Measurements from ENCODE around the gene RSRC2.
"Not testable (repeated sequence)": the region's sequence is repeated elsewhere in the genome, so short reads cannot be mapped to it uniquely, and the experiment has no call there.

DNA sequence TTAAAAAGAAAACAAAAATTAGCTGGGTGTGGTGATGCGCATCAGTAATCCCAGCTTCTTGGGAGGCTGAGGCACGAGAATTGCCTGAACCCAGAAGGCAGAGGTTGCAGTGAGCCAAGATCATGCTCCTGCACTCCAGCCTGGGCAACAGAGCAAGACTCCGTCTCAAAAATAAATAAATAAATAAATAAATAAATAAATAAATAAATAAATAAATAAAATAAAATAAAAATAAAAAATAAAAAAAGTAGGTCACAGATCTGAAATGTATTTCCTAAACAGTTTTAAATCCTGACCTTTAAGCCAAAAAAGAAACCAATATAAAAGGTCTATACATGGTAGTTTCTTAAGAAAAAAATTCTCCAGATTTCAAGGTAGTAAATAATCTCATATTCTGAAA lies 13.7 kb downstream of the RSRC2 start:
- TF ChIP-seq, protein P1, sequence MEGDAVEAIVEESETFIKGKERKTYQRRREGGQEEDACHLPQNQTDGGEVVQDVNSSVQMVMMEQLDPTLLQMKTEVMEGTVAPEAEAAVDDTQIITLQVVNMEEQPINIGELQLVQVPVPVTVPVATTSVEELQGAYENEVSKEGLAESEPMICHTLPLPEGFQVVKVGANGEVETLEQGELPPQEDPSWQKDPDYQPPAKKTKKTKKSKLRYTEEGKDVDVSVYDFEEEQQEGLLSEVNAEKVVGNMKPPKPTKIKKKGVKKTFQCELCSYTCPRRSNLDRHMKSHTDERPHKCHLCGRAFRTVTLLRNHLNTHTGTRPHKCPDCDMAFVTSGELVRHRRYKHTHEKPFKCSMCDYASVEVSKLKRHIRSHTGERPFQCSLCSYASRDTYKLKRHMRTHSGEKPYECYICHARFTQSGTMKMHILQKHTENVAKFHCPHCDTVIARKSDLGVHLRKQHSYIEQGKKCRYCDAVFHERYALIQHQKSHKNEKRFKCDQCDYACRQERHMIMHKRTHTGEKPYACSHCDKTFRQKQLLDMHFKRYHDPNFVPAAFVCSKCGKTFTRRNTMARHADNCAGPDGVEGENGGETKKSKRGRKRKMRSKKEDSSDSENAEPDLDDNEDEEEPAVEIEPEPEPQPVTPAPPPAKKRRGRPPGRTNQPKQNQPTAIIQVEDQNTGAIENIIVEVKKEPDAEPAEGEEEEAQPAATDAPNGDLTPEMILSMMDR (IDR thresholded peaks at IDR 0.05; ENCODE audit: low read depth, low read length): not testable (repeated sequence)
- TF ChIP-seq POLR2A (IDR thresholded peaks at IDR 0.05; ENCODE audit: extremely low read depth, insufficient read length): not testable (repeated sequence)
